Measurements from ENCODE around the gene PLK5. TPM values are rescaled to one million over a fixed set of nuclear protein-coding genes. Genes with fewer than 3 reads are reported as not detected.

The PLK5 gene
- total RNA-seq, 1 experiment from 2014 or later = 0.57 TPM

DNA sequence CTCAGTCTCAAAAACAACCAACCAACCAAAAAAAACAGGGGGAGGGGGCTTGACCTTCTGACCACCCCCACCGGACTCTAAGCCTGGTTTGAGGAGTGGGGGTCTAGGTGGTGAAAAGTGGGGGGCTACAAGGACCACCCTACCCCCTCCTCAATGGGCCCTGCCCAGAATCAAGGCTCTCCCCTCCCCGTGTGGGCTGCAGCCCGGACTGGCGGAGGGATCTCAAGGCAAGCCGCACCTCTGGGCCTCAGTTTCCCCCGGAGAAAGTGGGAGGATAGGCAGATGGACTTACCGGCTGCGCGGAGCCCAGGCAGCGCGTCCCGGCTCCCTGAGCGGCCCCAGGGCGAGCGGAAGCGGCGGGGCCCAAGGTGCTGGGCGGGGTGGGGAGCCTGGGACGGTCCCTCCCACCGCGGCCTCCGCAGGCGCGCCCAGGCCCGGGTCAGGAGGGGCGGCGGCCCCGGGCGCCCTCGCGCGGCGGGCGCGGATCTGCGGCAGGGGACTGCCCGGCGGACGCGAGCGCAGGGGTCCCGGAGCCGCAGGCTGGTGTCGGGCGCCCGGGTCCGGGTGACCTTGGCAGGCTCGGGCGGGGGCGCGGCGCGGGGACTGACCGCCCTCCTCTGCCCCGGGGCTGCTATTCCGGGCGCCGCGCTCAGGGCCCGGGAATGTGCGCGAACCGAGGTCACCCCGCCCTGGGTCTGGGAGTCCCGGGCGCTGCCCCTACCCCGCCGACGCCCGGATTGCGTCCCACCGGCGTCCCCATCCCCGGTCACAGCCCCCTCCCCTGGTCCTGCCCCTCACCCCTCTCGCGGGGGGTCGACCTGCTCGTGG, 11.0 kb upstream of the PLK5 start, which contains the start of gene ADAMTSL5:
Gene ADAMTSL5, minus strand, starts transcription at position 349 of the 828 bp plus-strand sequence. CDS start 2,076 bp downstream, outside the sequence.
- no peaks in the 10 kb centered on the region for H4K20me1 ChIP-seq (ENCODE audit: control insufficient read depth, insufficient read depth, insufficient read length)
- H3K36me3 Mint-ChIP-seq (ENCODE audit: insufficient read depth in 1 of 3, low read depth in 3 of 3) = no peaks in the 10 kb centered on the region
- H3K14ac ChIP-seq (ENCODE audit: insufficient read depth, low read length) = no peak within 1 kb of the TSS
- H2BK5ac ChIP-seq (ENCODE audit: insufficient read length, low read length) = no peak within 1 kb of the TSS
- no peak within 1 kb of the TSS for H2BK15ac ChIP-seq (ENCODE audit: low read depth, low read length)
- H3K18ac ChIP-seq (ENCODE audit: insufficient read length, low read depth, low read length) = no peak within 1 kb of the TSS
- H3K9me3 ChIP-seq (ENCODE audit: control insufficient read depth, low read depth, low read length) = no peaks in the 10 kb centered on the region
- TF ChIP-seq, protein P1, sequence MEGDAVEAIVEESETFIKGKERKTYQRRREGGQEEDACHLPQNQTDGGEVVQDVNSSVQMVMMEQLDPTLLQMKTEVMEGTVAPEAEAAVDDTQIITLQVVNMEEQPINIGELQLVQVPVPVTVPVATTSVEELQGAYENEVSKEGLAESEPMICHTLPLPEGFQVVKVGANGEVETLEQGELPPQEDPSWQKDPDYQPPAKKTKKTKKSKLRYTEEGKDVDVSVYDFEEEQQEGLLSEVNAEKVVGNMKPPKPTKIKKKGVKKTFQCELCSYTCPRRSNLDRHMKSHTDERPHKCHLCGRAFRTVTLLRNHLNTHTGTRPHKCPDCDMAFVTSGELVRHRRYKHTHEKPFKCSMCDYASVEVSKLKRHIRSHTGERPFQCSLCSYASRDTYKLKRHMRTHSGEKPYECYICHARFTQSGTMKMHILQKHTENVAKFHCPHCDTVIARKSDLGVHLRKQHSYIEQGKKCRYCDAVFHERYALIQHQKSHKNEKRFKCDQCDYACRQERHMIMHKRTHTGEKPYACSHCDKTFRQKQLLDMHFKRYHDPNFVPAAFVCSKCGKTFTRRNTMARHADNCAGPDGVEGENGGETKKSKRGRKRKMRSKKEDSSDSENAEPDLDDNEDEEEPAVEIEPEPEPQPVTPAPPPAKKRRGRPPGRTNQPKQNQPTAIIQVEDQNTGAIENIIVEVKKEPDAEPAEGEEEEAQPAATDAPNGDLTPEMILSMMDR (conservative IDR thresholded peaks at IDR 0.05) = no peak; the same call in 2 of the 3 replicates
- no CpG with 5 or more reads among the region's 78 CpGs for WGBS (ENCODE audit: extremely low coverage, insufficient read length, low lambda C conversion rate)
- H2BK12ac ChIP-seq (ENCODE audit: insufficient read length, low read depth, low read length) = no peak within 1 kb of the TSS
- H3K23ac ChIP-seq (ENCODE audit: insufficient read length, low read depth, low read length) = no peak within 1 kb of the TSS
- H4K5ac ChIP-seq (ENCODE audit: insufficient read length, low read depth, low read length) = no peak within 1 kb of the TSS
- H3K9ac ChIP-seq (ENCODE audit: extremely low read depth, insufficient read length, low read length) = no peak within 1 kb of the TSS
- no peak within 1 kb of the TSS for H2BK120ac ChIP-seq (ENCODE audit: low read depth, low read length, poor library complexity, severe bottlenecking)
- H3K56ac ChIP-seq (ENCODE audit: insufficient read length, low read depth, low read length) = no peak within 1 kb of the TSS
- H4K8ac ChIP-seq (replicated peaks; ENCODE audit: insufficient read length, low read depth, low read length) = no peak within 1 kb of the TSS
- H4K91ac ChIP-seq (ENCODE audit: insufficient read length, low read depth, low read length) = no peak within 1 kb of the TSS
- H3T11ph ChIP-seq (ENCODE audit: low read length) = no peak within 1 kb of the TSS
- H3K79me1 ChIP-seq (ENCODE audit: insufficient read depth, low read depth, low read length, poor library complexity, severe bottlenecking) = no peaks in the 10 kb centered on the region
- no peak within 1 kb of the TSS for H3K4ac ChIP-seq (ENCODE audit: low read depth, low read length)
- H3K27ac ChIP-seq (ENCODE audit: insufficient read length, low read depth, low read length) = no peak within 1 kb of the TSS
- no peak within 1 kb of the TSS for H3K27ac Mint-ChIP-seq
- H3K79me2 ChIP-seq (ENCODE audit: insufficient read depth, low read length) = no peaks in the 10 kb centered on the region
- H2AK5ac ChIP-seq (ENCODE audit: insufficient read length, low read length) = no peak within 1 kb of the TSS
- no peaks in the 10 kb centered on the region for H3K23me2 ChIP-seq (ENCODE audit: insufficient read length, low read depth, low read length, poor library complexity, severe bottlenecking)
- no peak within 1 kb of the TSS for H2AFZ ChIP-seq (ENCODE audit: low read length)
- DNase-seq = peak; percentile 58
- no peak within 1 kb of the TSS for H2BK20ac ChIP-seq (ENCODE audit: low read depth, low read length, poor library complexity, severe bottlenecking)
- no peak within 1 kb of the TSS for H3K4me2 ChIP-seq (ENCODE audit: insufficient read depth, insufficient read length, low read length)
- peaks cover 13 to 14% of the 10 kb centered on the region in 2 experiments for H3K4me1 Mint-ChIP-seq
- peak within 1 kb of the TSS; percentile 37 to 66 for H3K4me3 Mint-ChIP-seq
- no peaks in the 10 kb centered on the region for H3K27me3 ChIP-seq (ENCODE audit: insufficient read depth, low read length)
- H3K4me1 ChIP-seq (ENCODE audit: insufficient read depth, low read length) = no peaks in the 10 kb centered on the region
- peaks cover 0 to 13% of the 10 kb centered on the region in 2 experiments; a peak in 1 of 5 replicates for H3K9me3 Mint-ChIP-seq
- H3K27me3 Mint-ChIP-seq (ENCODE audit: low read depth) = peaks cover 74% of the 10 kb centered on the region
